ENCODE data around the gene OR2V2. TPM values are rescaled to one million over a fixed set of nuclear protein-coding genes. Genes with fewer than 3 reads are reported as not detected.

Gene OR2V2
- total RNA-seq, 4 donors from 2014 or later, result 0.08 TPM; not detected in 3

GRCh38 chr5:181204113-181204825 is 56.9 kb downstream of the OR2V2 start:
- Histone ChIP-seq H3K27ac (peak overlapping the region in 3 of 4 donors; percentile 89 to 90 (median 90)), H3K36me3 (no peaks in the 10 kb centered on the region), H3K4me3 (peak overlapping the region; percentile 34 to 78), H3K9me3 (no peaks in the 10 kb centered on the region), H3K27me3 (no peaks in the 10 kb centered on the region), H3K4me1 (peaks cover 0 to 42% (median 14%) of the 10 kb centered on the region in 3 donors)
- ATAC-seq, result no peak
- TF ChIP-seq EP300 (IDR thresholded peaks at IDR 0.05), result no peak
- TF ChIP-seq POLR2AphosphoS5 (IDR thresholded peaks at IDR 0.05), result no peak
- TF ChIP-seq, protein P1, sequence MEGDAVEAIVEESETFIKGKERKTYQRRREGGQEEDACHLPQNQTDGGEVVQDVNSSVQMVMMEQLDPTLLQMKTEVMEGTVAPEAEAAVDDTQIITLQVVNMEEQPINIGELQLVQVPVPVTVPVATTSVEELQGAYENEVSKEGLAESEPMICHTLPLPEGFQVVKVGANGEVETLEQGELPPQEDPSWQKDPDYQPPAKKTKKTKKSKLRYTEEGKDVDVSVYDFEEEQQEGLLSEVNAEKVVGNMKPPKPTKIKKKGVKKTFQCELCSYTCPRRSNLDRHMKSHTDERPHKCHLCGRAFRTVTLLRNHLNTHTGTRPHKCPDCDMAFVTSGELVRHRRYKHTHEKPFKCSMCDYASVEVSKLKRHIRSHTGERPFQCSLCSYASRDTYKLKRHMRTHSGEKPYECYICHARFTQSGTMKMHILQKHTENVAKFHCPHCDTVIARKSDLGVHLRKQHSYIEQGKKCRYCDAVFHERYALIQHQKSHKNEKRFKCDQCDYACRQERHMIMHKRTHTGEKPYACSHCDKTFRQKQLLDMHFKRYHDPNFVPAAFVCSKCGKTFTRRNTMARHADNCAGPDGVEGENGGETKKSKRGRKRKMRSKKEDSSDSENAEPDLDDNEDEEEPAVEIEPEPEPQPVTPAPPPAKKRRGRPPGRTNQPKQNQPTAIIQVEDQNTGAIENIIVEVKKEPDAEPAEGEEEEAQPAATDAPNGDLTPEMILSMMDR (IDR thresholded peaks at IDR 0.05), result no peak
- WGBS, 2 donors (ENCODE audit: low coverage in 1 of 2), result 0% methylated on average over 8 of the region's 67 CpGs; no CpG with 5 or more reads in 1 of the 2 donors

GRCh38 chr5:181204826-181205760 is 57.7 kb downstream of the OR2V2 start, which contains the start of gene TRIM7:
TSS of gene TRIM7 (minus strand) at chr5:181205196. CDS start at chr5:181205110, 86 bp downstream.
- H3K36me3 ChIP-seq, result no peaks in the 10 kb centered on the region
- H3K4me1 ChIP-seq, result peaks cover 0 to 42% (median 14%) of the 10 kb centered on the region in 3 donors
- peak within 1 kb of the TSS in 3 of 4 donors; percentile 89 to 90 (median 90) for H3K27ac ChIP-seq
- no peak for TF ChIP-seq EP300 (IDR thresholded peaks at IDR 0.05)
- TF ChIP-seq, protein P1 (IDR thresholded peaks at IDR 0.05), result no peak
- no peak for TF ChIP-seq POLR2AphosphoS5 (IDR thresholded peaks at IDR 0.05)
- peak; percentile 18 to 20 for TF ChIP-seq POLR2A (IDR thresholded peaks at IDR 0.05)
- 13 to 28% methylated on average over 6 to 10 of the region's 94 CpGs for WGBS, 2 donors (ENCODE audit: low coverage in 1 of 2)
- H3K9me3 ChIP-seq, result no peaks in the 10 kb centered on the region
- no peaks in the 10 kb centered on the region for H3K27me3 ChIP-seq
- peak within 1 kb of the TSS; percentile 34 to 78 for H3K4me3 ChIP-seq
- peak; percentile 19 for ATAC-seq

- TF ChIP-seq, protein P1 (IDR thresholded peaks at IDR 0.05), result no peak
- TF ChIP-seq EP300 (IDR thresholded peaks at IDR 0.05), result no peak
- TF ChIP-seq POLR2A (IDR thresholded peaks at IDR 0.05), result no peak
- no peak for TF ChIP-seq POLR2AphosphoS5 (IDR thresholded peaks at IDR 0.05)
- Histone ChIP-seq H3K27ac (peak overlapping the region in 3 of 4 donors; percentile 89 to 90 (median 90)), H3K4me1 (peaks cover 0 to 42% (median 14%) of the 10 kb centered on the region in 3 donors), H3K4me3 (peak overlapping the region; percentile 51 to 78), H3K27me3 (no peaks in the 10 kb centered on the region), H3K9me3 (no peaks in the 10 kb centered on the region), H3K36me3 (no peaks in the 10 kb centered on the region)
- ATAC-seq, result no peak
- WGBS, 2 donors (ENCODE audit: low coverage in 1 of 2), result 17 to 29% methylated on average over 31 to 33 of the region's 37 CpGs
These were observed 58.6 kb downstream of the OR2V2 start for GRCh38 chr5:181205761-181206649.

GRCh38 chr5:181207214-181207959 is 60.0 kb downstream of the OR2V2 start:
- WGBS, 2 donors (ENCODE audit: low coverage in 1 of 2), result 2 to 4% methylated on average over 17 to 32 of the region's 36 CpGs
- Histone ChIP-seq H3K27ac (peak overlapping the region; percentile 71 to 90 (median 90)), H3K4me1 (peaks cover 0 to 42% (median 14%) of the 10 kb centered on the region in 3 donors), H3K27me3 (no peaks in the 10 kb centered on the region), H3K4me3 (peak overlapping the region; percentile 51 to 78), H3K9me3 (no peaks in the 10 kb centered on the region), H3K36me3 (no peaks in the 10 kb centered on the region)
- ATAC-seq, result peak; percentile 56
- no peak for TF ChIP-seq EP300 (IDR thresholded peaks at IDR 0.05)
- TF ChIP-seq POLR2AphosphoS5 (IDR thresholded peaks at IDR 0.05), result peak; percentile 41

Measured in gastroesophageal sphincter (tissue), 4 donors.